ENCODE data around the gene ADAMTSL5. TPM values are rescaled to one million over a fixed set of nuclear protein-coding genes. Genes with fewer than 3 reads are reported as not detected.

Gene ADAMTSL5
- total and polyA plus RNA-seq, 2 of the 8 experiments (the other 6 are each of a cell fraction or from before 2014, with no cell fraction given), result 0.82 to 0.99 TPM

GRCh38 chr19:1483979-1484428 lies 28.8 kb downstream of the ADAMTSL5 start:
- POLR2A ChIA-PET (ENCODE audit: partially characterized antibody), result no interaction called here
- Histone ChIP-seq H2AFZ (ENCODE audit: low read length) (no peak overlapping the region), H3K4me2 (ENCODE audit: insufficient read depth in 1 of 2, low read depth in 2 of 2, low read length in 2 of 2) (no peak overlapping the region), H4K20me1 (replicated peaks in 1 of 2; ENCODE audit: control insufficient read depth in 1 of 2, insufficient read depth in 2 of 2, low read length in 2 of 2) (no peaks in the 10 kb centered on the region), H2BK15ac (ENCODE audit: low read length) (no peak overlapping the region), H2AK5ac (ENCODE audit: low read depth, low read length) (no peak overlapping the region), H3K23me2 (ENCODE audit: low read depth, low read length) (peaks cover 2% of the 10 kb centered on the region; the same call in 1 of the 2 replicates), H2BK5ac (ENCODE audit: low read depth, low read length) (no peak overlapping the region), H3K27ac (ENCODE audit: low read depth, low read length) (no peak overlapping the region), H3K56ac (replicated peaks; ENCODE audit: insufficient read length, low read depth, low read length) (no peak overlapping the region), H3K14ac (ENCODE audit: insufficient read length) (no peak overlapping the region), H3K18ac (ENCODE audit: extremely low read depth, low read length) (no peak overlapping the region), H3K9me3 (ENCODE audit: insufficient read depth in 2 of 2, low read depth in 1 of 2, low read length in 1 of 2) (no peaks in the 10 kb centered on the region), H2BK120ac (replicated peaks; ENCODE audit: low read depth, low read length) (no peak overlapping the region), H2BK20ac (ENCODE audit: low read length) (no peak overlapping the region), H4K5ac (ENCODE audit: insufficient read length, low read depth, low read length) (no peak overlapping the region), H3K27me3 (replicated peaks in 1 of 4; ENCODE audit: control insufficient read depth in 3 of 4, extremely low read depth in 1 of 4, insufficient read depth in 3 of 4, low read length in 3 of 4) (no peaks in the 10 kb centered on the region; a peak in 1 of 7 replicates), H3K23ac (ENCODE audit: insufficient read length) (no peak overlapping the region), H3K4me3 (ENCODE audit: extremely low read depth in 1 of 4, insufficient read depth in 2 of 4, low read depth in 3 of 4, low read length in 4 of 4) (no peak overlapping the region), H3K9ac (replicated peaks in 1 of 4; ENCODE audit: extremely low read depth in 1 of 4, low read depth in 3 of 4, low read length in 3 of 4) (no peak overlapping the region), H3K36me3 (ENCODE audit: control insufficient read depth in 2 of 4, insufficient read depth in 4 of 4, low read length in 3 of 4) (no peaks in the 10 kb centered on the region), H3K79me2 (ENCODE audit: control insufficient read depth in 1 of 2, insufficient read depth in 2 of 2, low read length in 2 of 2) (no peaks in the 10 kb centered on the region), H3K4ac (replicated peaks; ENCODE audit: insufficient read length, low read depth, low read length) (no peak overlapping the region), H3K4me1 (replicated peaks in 1 of 4; ENCODE audit: control insufficient read depth in 3 of 4, insufficient read depth in 4 of 4, low read length in 3 of 4) (no peaks in the 10 kb centered on the region; a peak in 1 of 7 replicates), H2BK12ac (ENCODE audit: low read depth, low read length) (no peak overlapping the region), H4K91ac (replicated peaks; ENCODE audit: insufficient read length, low read length) (no peak overlapping the region), H3K79me1 (ENCODE audit: low read depth, low read length) (no peaks in the 10 kb centered on the region), H4K8ac (ENCODE audit: extremely low read depth, insufficient read depth, low read length) (no peak overlapping the region)
- TF ChIP-seq POLR2AphosphoS5 (IDR thresholded peaks at IDR 0.05; ENCODE audit: low read depth, low read length) (no peak), TBP (IDR thresholded peaks at IDR 0.05; ENCODE audit: low read depth, low read length) (no peak), KDM4A (IDR thresholded peaks at IDR 0.05; ENCODE audit: low read depth, low read length, severe bottlenecking) (no peak), FOSL1 (IDR thresholded peaks at IDR 0.05; ENCODE audit: insufficient read depth, low read depth, low read length) (no peak), CREB1 (IDR thresholded peaks at IDR 0.05) (no peak), RBBP5 (IDR thresholded peaks at IDR 0.05; ENCODE audit: borderline replicate concordance, low read depth, low read length) (no peak), ASH2L (IDR thresholded peaks at IDR 0.05; ENCODE audit: low read length) (no peak), BCL11A (IDR thresholded peaks at IDR 0.05; ENCODE audit: low read depth in 2 of 2, low read length in 2 of 2) (no peak), CHD1 (IDR thresholded peaks at IDR 0.05; ENCODE audit: low read depth, low read length) (no peak), CBX5 (IDR thresholded peaks at IDR 0.05; ENCODE audit: low read depth, low read length) (no peak), SUZ12 (IDR thresholded peaks at IDR 0.05; ENCODE audit: low read length) (no peak), JUN (IDR thresholded peaks at IDR 0.05; ENCODE audit: low read depth, low read length) (no peak), NANOG (IDR thresholded peaks at IDR 0.05; ENCODE audit: insufficient read depth, low read depth, low read length, poor library complexity, severe bottlenecking) (no peak)
- FAIRE-seq (no peak), DNase-seq (ENCODE audit: low read depth in 1 of 2, low spot score in 2 of 2) (no peak)
- 89% methylated on average over 11 of the region's 23 CpGs; no CpG with 5 or more reads in 1 of the 2 experiments for WGBS, 2 experiments (ENCODE audit: extremely low coverage in 1 of 2, insufficient coverage in 1 of 2, insufficient read length in 1 of 2, insufficient replicate concordance in 2 of 2, low coverage in 1 of 2, low lambda C conversion rate in 2 of 2, missing lambda C conversion rate in 1 of 2)
- CTCF ChIA-PET (ENCODE audit: partially characterized antibody), result no interaction called here
